KBM-7 (cell line): ENCODE data around the gene CFAP58.
"Not testable (repeated sequence)": the region's sequence is repeated elsewhere in the genome, so short reads cannot be mapped to it uniquely, and the experiment has no call there.

ENCODE experiments used
- DNase-seq: peaks from one replicate; pipeline ENCODE4 v3.0.0-alpha.2; 2015
- in situ Hi-C: fragments of 300-500 bp; cut with MboI; formaldehyde crosslinking; loops from 2 replicates; pipeline ENCODE4 v1.14.3; 2020; ENCODE audit warnings: low sequenced_read_pairs, low pct_unique_long_range_greater_than_20kb, mixed read lengths

Gene CFAP58

GRCh38 chr10:104450490-104450889 lies 96.9 kb downstream of the CFAP58 start:
- no peak for DNase-seq
- in situ Hi-C loops = no loop called here

GRCh38 chr10:104450954-104451353 lies 97.3 kb downstream of the CFAP58 start:
- DNase-seq = no peak
- in situ Hi-C loops = no loop called here

- in situ Hi-C loops = no loop called here
- no peak for DNase-seq
Observed at GRCh38 chr10:104452977-104453376, 99.3 kb downstream of the CFAP58 start.

GRCh38 chr10:104456802-104457542 lies 103.3 kb downstream of the CFAP58 start:
- in situ Hi-C loops = no loop called here

GRCh38 chr10:104457543-104457828 lies 103.9 kb downstream of the CFAP58 start:
- in situ Hi-C loops = no loop called here
- no peak for DNase-seq

More at GRCh38 chr10:104456802-104457542, 103.3 kb downstream of the CFAP58 start:
- no peak for DNase-seq

- DNase-seq, in situ Hi-C loops: not testable (repeated sequence)
Observed at GRCh38 chr10:104465575-104465974, 111.9 kb downstream of the CFAP58 start.

- in situ Hi-C loops, DNase-seq: not testable (repeated sequence)
Observed at GRCh38 chr10:104468818-104469217, 115.2 kb downstream of the CFAP58 start.

GRCh38 chr10:104472505-104472904 lies 118.9 kb downstream of the CFAP58 start:
- DNase-seq = no peak
- in situ Hi-C loops = no loop called here

GRCh38 chr10:104472957-104473745 lies 119.5 kb downstream of the CFAP58 start:
- no peak for DNase-seq
- in situ Hi-C loops = no loop called here

GRCh38 chr10:104478380-104478779 lies 124.7 kb downstream of the CFAP58 start:
- in situ Hi-C loops = no loop called here

GRCh38 chr10:104479906-104480593 lies 126.4 kb downstream of the CFAP58 start:
- in situ Hi-C loops = no loop called here
- DNase-seq = no peak

More at GRCh38 chr10:104478380-104478779, 124.7 kb downstream of the CFAP58 start:
- DNase-seq = no peak

- in situ Hi-C loops = no loop called here
Observed at GRCh38 chr10:104480797-104481196, 127.2 kb downstream of the CFAP58 start.

GRCh38 chr10:104483582-104483981 lies 129.9 kb downstream of the CFAP58 start:
- DNase-seq = peak; percentile 44
- in situ Hi-C loops = no loop called here

More at GRCh38 chr10:104480797-104481196, 127.2 kb downstream of the CFAP58 start:
- DNase-seq = no peak

GRCh38 chr10:104485632-104486031 lies 132.0 kb downstream of the CFAP58 start:
- in situ Hi-C loops = no loop called here
- no peak for DNase-seq

GRCh38 chr10:104486803-104487202 lies 133.2 kb downstream of the CFAP58 start:
- no peak for DNase-seq
- in situ Hi-C loops = no loop called here

GRCh38 chr10:104487794-104488438 lies 134.3 kb downstream of the CFAP58 start:
- in situ Hi-C loops = no loop called here
- no peak for DNase-seq

- DNase-seq = no peak
- in situ Hi-C loops = no loop called here
Observed at GRCh38 chr10:104488439-104488832, 134.8 kb downstream of the CFAP58 start.

- in situ Hi-C loops = no loop called here
- no peak for DNase-seq
Observed at GRCh38 chr10:104492329-104492940, 138.8 kb downstream of the CFAP58 start.
